Activated CD8-positive, alpha-beta memory T cell treated with anti-CD3 and anti-CD28 coated beads, Interleukin-2, amount 50 U/mL, for 48 hours (primary cell): Measurements from ENCODE around the gene OFD1.

Experiments used
- DNase-seq: peaks from one replicate; pipeline ENCODE4 v3.0.0-alpha.2; 2020

The OFD1 gene

DNA sequence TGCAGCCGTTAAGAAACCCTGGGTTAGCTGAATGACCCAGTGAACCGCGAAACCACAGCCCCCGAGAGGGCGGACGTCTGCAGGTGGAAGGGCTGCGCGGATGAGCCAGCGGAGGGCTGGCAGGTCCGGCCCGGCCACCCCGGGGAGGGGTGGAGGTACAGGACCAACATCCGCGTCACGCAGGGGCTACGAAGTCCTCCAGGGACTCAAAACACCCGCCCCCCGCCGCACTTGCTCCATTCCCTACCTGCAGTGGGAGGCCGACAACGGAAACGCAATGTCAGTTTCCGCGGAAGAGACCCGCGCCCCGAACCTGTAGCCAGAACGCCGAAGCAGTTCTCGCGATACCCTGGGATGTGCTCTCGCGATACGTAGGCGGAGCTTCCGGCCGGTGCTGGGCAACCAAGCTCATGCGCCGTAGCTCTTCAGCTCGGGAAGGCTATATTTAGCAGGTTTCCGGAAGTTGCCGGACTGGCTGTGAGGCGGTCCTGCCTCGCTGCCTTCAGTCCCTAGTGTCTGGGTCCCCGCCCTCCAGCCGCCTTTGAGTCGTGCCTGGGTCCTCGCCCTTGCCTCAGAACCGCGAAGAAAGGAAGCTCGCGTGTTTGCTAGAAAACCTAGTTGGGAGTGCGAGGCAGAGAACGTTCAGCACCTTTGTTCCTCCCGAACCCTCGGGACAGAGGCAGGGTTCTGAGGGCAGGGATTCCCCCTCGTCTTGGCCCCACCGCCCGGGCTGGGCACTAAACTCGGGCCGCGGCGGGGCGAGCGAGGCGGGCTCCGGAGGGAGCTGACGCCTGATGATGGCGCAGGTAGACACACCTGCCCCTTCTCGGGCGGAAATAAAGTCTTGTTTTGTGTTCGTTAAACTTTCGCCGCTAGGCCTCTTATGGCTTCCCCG lies at the start of gene OFD1, which contains the start of gene TRAPPC2:
OFD1 (plus strand) TSS at position 471 of the 895 bp plus-strand sequence; CDS start at position 795, 324 bp downstream.
TRAPPC2 (minus strand) TSS at position 343 of the 895 bp plus-strand sequence. CDS start 14,657 bp downstream, outside the sequence.
- peak; percentile 91 for DNase-seq

- no peak for DNase-seq
Observed at GRCh38 chrX:13685126-13685763, 49.3 kb upstream of the OFD1 start.

- no peak for DNase-seq
Observed at GRCh38 chrX:13687203-13687602, 47.3 kb upstream of the OFD1 start.

GRCh38 chrX:13688384-13688957 lies 46.1 kb upstream of the OFD1 start:
- no peak for DNase-seq

DNA sequence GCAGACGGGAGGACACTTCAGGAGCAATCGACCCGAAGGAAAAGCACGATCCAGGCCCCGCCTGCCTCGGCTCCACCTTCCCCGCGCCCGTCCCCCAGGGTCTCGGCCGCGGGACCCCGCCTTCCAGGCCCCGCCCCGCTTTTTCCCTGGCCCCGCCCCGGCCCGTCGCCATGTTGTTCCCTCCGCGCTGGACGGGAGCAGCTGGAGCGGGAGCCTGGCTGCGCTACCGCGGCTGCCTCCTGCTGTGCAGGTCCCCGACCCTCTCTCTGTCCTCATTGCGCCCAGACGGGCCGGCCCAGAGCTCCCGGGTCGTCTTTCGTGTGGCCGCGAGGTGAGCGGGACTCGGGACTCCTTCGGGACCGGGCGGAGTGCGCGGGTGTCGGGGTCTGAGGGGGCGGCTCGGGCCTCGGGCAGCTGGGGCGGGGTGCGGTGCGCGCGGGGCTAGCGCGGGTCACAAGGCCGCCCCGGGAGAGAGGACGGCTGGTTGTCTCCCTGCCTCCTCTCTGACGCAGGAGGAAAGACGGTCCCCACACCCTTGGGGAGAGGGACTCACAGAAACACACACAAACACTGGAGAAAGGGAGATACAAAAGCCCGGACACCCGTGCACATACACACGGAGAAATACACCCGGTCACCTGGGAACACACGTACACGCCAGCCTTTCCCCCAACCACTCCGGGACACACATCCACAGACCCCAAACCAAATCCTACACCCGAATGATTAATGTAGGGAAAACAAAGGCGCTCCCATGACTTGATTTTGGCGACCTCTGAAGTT lies 45.4 kb upstream of the OFD1 start, which contains the start of gene RAB9A:
RAB9A (plus strand) TSS at position 171 of the 783 bp plus-strand sequence. CDS start 19,619 bp downstream, outside the sequence.
- DNase-seq: peak; percentile 87

GRCh38 chrX:13689741-13690211 lies 44.8 kb upstream of the OFD1 start:
- no peak for DNase-seq

DNA sequence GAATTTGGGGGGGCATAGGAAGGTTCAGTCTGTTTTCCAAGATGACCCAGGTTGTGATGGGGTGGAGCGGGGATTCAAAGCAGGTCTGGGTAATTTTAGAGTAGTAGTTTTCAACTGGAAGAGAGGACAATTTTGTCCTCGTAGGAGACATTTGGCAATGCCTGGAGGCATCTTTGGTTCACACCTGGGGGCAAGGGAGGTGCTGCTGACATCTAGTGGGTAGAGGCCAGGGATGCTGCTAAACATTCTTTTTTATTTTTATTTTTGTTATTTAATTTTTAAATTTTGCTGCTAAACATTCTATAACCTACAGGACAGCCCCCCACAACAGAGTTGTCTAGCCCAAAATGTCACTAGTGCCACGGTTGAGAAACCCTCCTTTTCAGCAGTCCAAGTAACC lies 43.7 kb upstream of the OFD1 start:
- DNase-seq: no peak

- DNase-seq: no peak
Observed at GRCh38 chrX:13691841-13692371, 42.6 kb upstream of the OFD1 start.

DNA sequence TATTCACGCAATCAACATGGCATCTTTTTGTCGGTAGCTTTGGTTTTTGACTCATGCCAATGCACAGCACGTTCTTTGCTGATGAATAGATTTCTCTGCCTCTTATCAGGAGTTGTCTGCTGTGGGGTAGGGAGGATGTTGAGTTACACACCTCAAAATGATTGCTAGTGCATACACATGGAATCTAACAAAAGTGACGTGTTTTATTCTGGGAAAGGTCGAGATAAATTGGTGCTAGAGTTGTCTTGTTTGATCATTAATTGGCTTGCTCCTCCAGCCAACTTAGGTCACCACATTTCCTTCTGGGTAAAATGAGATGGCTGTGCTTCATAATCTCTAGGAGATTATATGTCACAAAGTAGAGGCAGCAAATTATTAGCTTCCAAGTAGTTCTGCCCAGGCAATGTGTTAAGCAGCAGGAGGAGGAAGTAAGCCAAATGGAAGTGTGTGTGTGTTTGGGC lies 41.7 kb upstream of the OFD1 start:
- no peak for DNase-seq

DNA sequence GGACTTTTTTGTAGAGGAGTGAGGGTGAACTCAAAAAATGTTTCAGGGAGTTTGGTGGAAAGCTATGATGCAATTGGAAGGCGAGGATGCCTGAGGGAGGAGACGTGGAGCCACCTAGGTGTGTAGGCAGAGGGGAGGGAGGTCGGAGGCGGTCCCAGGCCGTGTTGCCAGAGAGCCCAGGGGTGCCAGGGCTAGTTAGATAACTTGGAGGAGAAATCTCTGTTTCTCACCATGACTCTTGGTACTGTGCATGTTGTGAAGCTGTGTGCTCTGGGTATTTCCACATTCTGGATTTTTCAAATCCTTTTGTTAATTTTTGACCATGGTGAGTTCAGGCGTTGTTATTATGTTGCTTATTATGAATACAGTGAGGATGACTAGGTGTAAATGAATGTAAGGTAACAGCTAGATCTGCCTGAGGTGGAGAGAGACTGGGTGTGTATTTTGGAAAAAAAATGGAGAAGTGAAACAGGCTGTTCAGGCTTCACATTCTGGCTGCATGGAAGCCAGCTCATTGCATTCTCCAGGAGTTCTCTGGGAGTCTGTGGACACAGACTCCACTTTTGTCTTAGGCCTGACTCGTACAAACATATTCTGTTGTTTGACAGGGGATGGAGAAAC lies 41.1 kb upstream of the OFD1 start:
- DNase-seq: no peak

GRCh38 chrX:13694359-13694758 lies 40.2 kb upstream of the OFD1 start:
- no peak for DNase-seq

GRCh38 chrX:13694983-13695382 lies 39.6 kb upstream of the OFD1 start:
- no peak for DNase-seq

DNA sequence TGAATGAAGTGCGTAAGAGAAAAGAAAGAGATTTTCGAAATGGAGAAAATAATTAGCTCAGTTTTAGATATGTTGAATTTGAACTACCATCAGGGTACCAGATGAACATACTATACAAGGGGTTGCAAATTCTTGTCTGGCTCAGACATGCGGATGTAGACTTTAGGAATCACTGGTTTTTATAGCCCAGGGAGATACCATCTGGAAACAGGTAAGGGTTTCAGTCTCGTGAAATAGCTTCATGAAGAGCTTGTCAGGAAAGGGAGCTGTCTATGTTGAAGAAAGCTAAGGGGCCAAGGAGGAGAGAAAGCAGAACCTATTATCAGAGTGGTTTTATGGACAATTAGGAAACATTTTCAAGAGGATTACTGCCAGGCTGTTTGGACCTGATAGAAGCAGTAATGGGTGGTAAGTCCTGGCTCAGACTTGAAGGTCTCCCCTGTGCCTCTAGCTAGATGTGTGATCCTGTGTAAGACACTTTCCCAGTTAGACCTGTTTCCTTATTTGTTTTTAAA lies 38.9 kb upstream of the OFD1 start:
- DNase-seq: no peak

GRCh38 chrX:13697455-13697854 lies 37.1 kb upstream of the OFD1 start:
- DNase-seq: no peak

DNA sequence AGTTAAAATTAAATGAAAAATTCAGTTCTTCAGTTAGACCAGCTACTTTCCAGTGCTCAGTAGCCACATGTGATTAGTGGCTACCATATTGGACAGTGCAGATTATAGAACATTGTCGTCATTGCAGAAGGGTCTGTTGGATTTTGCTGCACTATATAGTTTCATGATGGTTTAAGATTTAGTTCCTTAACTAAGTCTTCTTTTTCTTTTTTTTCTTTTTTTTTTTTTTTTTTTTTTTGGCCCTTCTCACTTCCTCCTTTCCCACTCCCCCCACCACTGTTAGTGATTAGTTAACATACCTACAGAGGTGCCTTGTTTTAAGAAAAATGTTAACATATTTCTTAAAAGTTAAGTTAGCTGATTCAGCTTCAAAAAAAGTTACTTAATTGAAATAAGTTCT lies 36.6 kb upstream of the OFD1 start:
- no peak for DNase-seq

GRCh38 chrX:13698432-13698831 lies 36.1 kb upstream of the OFD1 start:
- no peak for DNase-seq

DNA sequence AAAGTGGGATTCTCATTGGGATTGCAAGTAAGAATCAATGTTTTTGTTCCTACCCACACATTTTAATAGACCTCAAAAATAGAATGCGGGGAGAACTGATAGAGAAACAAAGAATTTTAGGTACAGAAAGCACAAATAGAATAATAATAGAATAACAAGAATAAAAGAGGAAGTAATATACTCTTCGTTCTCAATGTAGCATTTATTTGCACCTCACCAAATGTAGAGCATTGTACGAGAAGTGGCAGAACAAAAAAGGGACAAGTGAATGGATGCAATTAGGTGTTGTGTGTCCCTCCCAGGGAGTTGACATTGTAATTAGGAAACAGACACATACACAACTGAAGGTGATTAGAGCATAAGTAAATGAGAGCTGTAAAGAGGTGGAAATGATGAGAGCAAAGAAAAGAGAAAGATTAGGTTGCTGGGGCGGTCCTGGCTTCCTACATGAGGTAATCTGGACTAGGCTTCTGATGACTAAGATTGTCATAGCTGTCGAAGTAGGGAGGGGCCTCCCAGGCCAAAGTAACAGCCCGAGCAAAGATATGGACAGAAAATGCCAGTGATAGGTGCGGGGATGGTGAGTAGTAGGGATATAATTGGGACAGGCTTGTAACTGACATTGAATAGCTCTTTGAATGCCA lies 35.2 kb upstream of the OFD1 start:
- no peak for DNase-seq

DNA sequence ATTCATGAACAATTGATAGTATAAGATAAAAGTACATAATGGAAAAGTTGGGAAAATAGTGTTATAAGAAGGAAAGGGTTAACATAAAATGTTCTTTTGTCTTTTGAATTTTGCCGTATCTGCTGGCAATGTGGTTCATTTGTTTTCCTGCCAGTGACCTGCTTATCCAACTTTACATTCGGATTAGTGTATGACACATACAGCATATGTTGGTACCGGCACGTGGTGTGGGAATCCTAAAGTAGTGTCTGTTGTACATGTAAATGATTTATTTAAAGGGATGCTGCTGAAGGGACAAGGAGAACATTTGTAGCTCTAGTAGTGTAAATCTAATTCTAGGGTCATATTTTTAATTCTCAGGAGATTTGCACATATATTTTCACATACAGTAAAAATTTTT lies 34.2 kb upstream of the OFD1 start:
- no peak for DNase-seq

DNA sequence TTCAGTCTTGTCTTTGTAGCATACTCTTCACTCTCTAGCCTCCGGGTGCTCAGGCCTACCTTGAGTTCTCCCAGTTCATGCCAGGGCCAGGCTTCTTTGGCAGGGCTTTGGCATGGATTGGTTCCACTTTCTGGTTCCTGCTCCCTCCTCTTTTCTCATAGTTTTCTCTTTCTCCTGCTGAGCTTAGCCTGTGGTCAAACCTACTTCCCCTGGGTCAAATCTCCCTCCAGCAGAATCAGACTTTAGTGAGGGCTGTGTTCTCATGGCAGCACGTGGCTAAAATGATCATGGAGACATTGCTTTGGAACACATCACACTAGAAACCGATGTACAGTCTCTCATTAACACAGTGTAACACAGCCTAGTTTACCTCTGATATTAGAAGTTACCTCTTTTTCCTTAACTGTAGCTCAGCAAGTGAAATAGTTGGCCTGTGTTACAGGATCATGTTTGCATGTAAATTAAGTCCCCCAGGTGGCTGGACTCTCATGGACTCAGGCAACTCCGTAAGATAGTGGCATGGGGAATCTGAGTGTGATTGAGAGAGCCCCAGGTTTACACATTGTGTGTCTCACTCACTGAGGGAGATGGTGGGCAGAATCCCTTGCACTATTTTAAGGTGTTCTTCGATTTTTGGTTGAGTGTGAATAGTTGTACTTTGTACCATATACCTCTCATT lies 32.3 kb upstream of the OFD1 start:
- DNase-seq: no peak

DNA sequence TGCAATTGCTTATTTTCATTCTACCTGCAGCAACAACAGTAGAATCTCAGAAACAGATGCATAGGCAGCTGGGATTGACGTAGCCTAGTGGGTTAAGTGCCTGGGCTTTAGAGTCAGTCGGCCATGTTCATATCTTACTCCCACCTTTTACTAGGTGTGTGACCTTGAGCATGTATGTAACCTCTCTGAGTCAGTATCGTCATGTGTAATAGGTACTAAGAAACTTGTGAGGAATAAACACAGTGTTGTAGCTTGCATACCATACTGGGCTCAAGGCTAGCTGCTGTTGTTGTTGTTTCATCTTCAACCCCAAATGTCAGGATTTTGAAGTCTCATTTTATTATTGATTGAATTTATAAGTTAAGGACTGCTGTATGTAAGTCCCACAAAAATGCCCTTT lies 31.4 kb upstream of the OFD1 start:
- no peak for DNase-seq
